Upper lobe of right lung (tissue), 1 donor: ENCODE measurements around the gene CTXND1. TPM values are rescaled to one million over a fixed set of nuclear protein-coding genes. Genes with fewer than 3 reads are reported as not detected.
A peak's percentile ranks its signal among the peaks of the same experiment; 100 is the strongest.

Experiments
- ATAC-seq: fragments of 200-7000 bp; cut with Tn5 transposase; one replicate; pipeline ENCODE4 v1.9.1; 2020; ENCODE audit warnings: mild to moderate bottlenecking, moderate library complexity
- DNase-seq: peaks from one replicate; pipeline ENCODE4 v3.0.0-alpha.2; 2020
- H3K27ac ChIP-seq: fragments of 200-600 bp; one replicate; pipeline ENCODE4 v1.8.0; 2022
- H3K27me3 ChIP-seq: fragments of 200-600 bp; one replicate; pipeline ENCODE4 v1.8.0; 2022; ENCODE audit warnings: mild to moderate bottlenecking
- H3K36me3 ChIP-seq: fragments of 200-600 bp; one replicate; pipeline ENCODE4 v1.8.0; 2022
- H3K4me1 ChIP-seq: fragments of 200-600 bp; one replicate; pipeline ENCODE4 v1.8.0; 2022
- H3K4me3 ChIP-seq: fragments of 200-600 bp; one replicate; pipeline ENCODE4 v1.8.0; 2022; ENCODE audit warnings: mild to moderate bottlenecking
- H3K9me3 ChIP-seq: fragments of 200-600 bp; one replicate; pipeline ENCODE4 v1.8.0; 2022
- intact Hi-C: fragments of 100-400 bp; cut with DNase I; formaldehyde crosslinking; loops from one replicate; pipeline ENCODE4 v1.11.0; 2022
- total RNA-seq: library from RNA; stranded (reverse); fragmentation: NEBNext Ultra II Directional; extraction: Animal tissue kit (Norgen Biotek cat#: 25700); gene quantifications from one replicate; pipeline ENCODE4 v1.2.1, GENCODE V29; 2021
- TF ChIP-seq, protein P1 (sequence below): fragments of 200-600 bp; IDR thresholded peaks from one replicate; pipeline ENCODE4 v1.8.0; 2022; ENCODE audit warnings: antibody characterized with exemption
- donor health status: DM: no; HTN: yes; CAD: no; lungs with severe emphysema.

Gene CTXND1
- total RNA-seq, 1 donor from 2014 or later, result 1.9 TPM

DNA sequence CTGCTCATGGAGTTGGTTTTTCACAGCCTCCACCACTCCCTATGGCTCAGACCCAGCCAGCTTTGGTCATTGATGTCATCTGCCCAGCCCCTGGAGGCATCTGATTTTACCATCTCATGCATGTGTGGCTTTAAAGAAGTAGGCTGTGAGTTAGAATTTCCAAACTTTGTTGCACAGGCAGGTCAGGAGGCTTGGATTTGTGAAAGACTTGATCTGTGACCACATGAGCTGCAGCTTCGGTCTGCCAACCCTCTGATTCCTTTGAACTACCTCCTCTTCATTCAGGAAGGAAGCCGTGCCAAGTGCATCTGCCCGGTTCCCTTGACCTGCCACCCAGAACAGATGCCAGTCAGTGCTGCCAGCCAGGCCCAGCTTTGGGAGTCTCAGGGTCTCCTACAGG lies 9.2 kb downstream of the CTXND1 start:
- ATAC-seq, result peak; percentile 50
- peaks cover 10% of the 10 kb centered on the region for H3K27me3 ChIP-seq
- no peak overlapping the region for H3K4me3 ChIP-seq

DNA sequence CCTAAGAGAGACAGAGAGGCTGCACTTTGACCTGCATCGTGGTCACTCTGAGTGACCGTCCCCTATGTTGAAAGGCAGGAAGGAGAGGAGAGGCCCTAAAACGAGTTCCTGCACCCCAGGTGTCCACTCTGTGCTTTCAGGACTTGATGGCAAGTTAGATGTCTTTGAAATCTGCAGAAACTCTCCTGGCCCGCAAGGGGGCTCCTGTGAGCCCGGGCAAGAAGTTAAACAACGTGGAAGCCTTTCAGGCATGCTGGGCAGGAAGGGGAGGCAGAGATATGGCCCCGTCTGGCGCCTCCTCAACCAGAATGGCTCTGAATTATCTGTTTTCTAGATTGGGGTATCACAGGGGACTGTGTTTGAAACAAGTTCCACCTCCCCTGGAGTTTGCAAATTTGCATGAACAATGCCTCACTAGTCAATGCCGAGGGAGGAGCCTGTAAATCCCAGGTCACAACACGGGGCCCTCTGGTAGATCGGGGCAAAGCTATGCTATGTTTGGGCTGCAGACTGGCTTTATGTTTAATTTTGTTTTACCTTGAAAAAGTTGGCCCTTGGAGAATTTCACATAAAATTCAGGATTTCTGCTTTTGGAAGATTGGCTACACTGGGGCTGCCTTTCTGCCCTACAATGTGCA lies 9.8 kb downstream of the CTXND1 start:
- intact Hi-C loops, result no loop called here
- ATAC-seq, result peak; percentile 56
- Histone ChIP-seq H3K4me1 (no peaks in the 10 kb centered on the region), H3K36me3 (no peaks in the 10 kb centered on the region), H3K27ac (no peak overlapping the region), H3K9me3 (no peaks in the 10 kb centered on the region), H3K4me3 (no peak overlapping the region), H3K27me3 (peaks cover 5% of the 10 kb centered on the region)
- DNase-seq, result no peak
- TF ChIP-seq, protein P1, sequence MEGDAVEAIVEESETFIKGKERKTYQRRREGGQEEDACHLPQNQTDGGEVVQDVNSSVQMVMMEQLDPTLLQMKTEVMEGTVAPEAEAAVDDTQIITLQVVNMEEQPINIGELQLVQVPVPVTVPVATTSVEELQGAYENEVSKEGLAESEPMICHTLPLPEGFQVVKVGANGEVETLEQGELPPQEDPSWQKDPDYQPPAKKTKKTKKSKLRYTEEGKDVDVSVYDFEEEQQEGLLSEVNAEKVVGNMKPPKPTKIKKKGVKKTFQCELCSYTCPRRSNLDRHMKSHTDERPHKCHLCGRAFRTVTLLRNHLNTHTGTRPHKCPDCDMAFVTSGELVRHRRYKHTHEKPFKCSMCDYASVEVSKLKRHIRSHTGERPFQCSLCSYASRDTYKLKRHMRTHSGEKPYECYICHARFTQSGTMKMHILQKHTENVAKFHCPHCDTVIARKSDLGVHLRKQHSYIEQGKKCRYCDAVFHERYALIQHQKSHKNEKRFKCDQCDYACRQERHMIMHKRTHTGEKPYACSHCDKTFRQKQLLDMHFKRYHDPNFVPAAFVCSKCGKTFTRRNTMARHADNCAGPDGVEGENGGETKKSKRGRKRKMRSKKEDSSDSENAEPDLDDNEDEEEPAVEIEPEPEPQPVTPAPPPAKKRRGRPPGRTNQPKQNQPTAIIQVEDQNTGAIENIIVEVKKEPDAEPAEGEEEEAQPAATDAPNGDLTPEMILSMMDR, result peak; percentile 41

More for the DNA sequence above, 9.2 kb downstream of the CTXND1 start:
- Histone ChIP-seq H3K27ac (no peak overlapping the region), H3K9me3 (no peaks in the 10 kb centered on the region), H3K36me3 (no peaks in the 10 kb centered on the region), H3K4me1 (no peaks in the 10 kb centered on the region)
- DNase-seq, result no peak
- TF ChIP-seq, protein P1, result no peak
- intact Hi-C loops, result no loop called here

DNA sequence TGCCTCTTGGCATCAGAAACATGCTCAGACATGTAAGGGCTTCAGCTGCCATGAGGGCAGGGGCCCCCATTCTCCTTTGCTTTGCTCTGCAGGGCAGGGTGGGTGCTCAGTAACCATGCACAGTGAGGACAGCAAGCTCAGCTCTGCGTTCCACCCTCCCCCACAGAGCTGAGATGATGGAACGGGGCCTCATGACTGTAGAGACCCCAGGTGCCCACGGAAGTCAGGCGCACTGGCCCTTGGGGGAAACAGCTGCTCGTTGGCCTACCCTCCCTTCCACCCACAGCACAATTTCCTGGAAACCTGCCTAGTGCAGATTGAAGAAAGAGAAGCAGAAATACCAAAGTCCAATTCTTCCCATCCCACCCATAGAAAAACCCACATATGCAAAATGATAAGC lies 10.5 kb downstream of the CTXND1 start:
- Histone ChIP-seq H3K9me3 (no peaks in the 10 kb centered on the region), H3K27me3 (peaks cover 5% of the 10 kb centered on the region), H3K27ac (no peak overlapping the region), H3K4me1 (no peaks in the 10 kb centered on the region), H3K4me3 (no peak overlapping the region), H3K36me3 (no peaks in the 10 kb centered on the region)
- intact Hi-C loops, result no loop called here
- TF ChIP-seq, protein P1, result no peak
- ATAC-seq (no peak), DNase-seq (no peak)

DNA sequence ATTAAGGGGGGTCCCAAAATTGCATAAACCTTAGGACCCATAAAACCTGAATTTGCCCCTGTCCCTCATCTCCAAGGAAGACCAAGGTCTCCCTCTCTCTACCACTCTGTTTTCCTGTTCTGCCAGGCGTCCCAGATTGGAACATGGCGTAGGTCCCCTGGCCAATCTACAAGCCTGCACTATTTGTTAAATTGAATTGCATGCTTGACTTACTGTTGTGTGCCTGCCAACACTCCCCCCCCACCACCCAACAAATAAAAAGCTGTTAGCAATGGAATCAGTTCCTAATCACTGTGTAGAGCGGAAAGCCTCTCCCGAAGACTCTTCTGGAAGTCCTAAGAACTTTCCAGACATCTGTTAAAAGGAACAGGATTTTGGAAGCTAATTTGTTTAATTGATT lies 11.7 kb downstream of the CTXND1 start:
- intact Hi-C loops, result no loop called here
- TF ChIP-seq, protein P1, result no peak
- no peak for DNase-seq
- Histone ChIP-seq H3K9me3 (no peaks in the 10 kb centered on the region), H3K4me1 (no peaks in the 10 kb centered on the region), H3K4me3 (no peak overlapping the region), H3K27me3 (peaks cover 5% of the 10 kb centered on the region), H3K36me3 (no peaks in the 10 kb centered on the region), H3K27ac (no peak overlapping the region)
- no peak for ATAC-seq

DNA sequence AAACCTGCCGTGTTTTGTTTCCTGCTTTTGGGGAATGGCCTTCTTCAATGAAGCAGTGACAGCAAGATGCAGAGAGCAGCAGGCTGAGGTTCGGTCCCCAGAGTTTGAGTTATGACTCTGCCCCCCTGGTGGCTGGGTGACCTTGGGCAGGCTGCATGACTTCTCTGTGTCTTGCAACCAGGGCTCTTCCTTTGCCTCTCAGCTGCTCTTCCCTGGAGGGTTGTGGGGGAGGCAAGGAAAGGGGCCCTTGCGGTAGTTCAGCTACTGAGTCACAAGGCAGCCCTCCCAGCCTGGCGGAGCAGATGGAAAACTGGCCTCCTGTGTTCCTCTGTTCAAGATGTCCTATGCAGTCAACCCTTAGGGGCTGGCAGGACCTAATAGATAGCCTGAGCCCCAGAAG lies 17.1 kb downstream of the CTXND1 start:
- no peak for DNase-seq
- Histone ChIP-seq H3K4me1 (no peaks in the 10 kb centered on the region), H3K9me3 (no peaks in the 10 kb centered on the region), H3K27ac (no peak overlapping the region), H3K4me3 (no peak overlapping the region), H3K36me3 (no peaks in the 10 kb centered on the region), H3K27me3 (no peaks in the 10 kb centered on the region)
- peak; percentile 76 for ATAC-seq
- TF ChIP-seq, protein P1, result peak; percentile 43
- intact Hi-C loops, result no loop called here

DNA sequence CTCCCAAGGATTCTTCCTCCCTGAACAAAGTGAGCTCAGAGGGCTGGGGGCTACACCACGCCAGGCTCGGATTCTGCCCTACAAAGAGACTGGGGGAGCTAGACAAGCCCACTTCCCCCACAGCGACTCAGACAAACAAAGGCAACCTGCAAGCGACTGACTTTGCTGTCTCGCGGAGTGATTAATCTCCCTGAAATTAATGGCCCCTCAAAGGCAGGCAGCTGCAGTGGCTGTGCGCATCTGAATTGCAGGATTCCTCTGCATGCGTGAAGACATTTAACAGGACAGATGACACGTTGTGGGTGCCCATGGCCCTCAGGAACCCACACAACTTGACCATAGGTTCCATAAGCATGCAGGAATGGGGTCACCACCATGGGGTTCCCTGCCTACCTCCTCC lies 18.4 kb downstream of the CTXND1 start:
- Histone ChIP-seq H3K27me3 (no peaks in the 10 kb centered on the region), H3K4me1 (no peaks in the 10 kb centered on the region), H3K9me3 (no peaks in the 10 kb centered on the region), H3K4me3 (no peak overlapping the region), H3K27ac (no peak overlapping the region), H3K36me3 (no peaks in the 10 kb centered on the region)
- ATAC-seq (no peak), DNase-seq (no peak)
- intact Hi-C loops, result no loop called here
- TF ChIP-seq, protein P1, result no peak
